CD14-positive monocyte (primary cell): Measurements from ENCODE around the gene MAIP1. TPM values are rescaled to one million over a fixed set of nuclear protein-coding genes. Genes with fewer than 3 reads are reported as not detected.
A peak's percentile ranks its signal among the peaks of the same experiment; 100 is the strongest.

ENCODE experiments used
- DNase-seq, 3 donors: peaks; one replicate each; pipeline ENCODE4 v3.0.0-alpha.2; 2011 to 2022
- H2AFZ ChIP-seq: 2 replicates; pipeline ENCODE4 v1.6.0; 2012; ENCODE audit warnings: mild to moderate bottlenecking, low read depth, low read length, inconsistent platforms; ENCODE audit not compliant: insufficient read depth, poor library complexity, severe bottlenecking
- H3K27ac ChIP-seq, 2 donors: 1 replicate in 1 of 2; 2 replicates in 1 of 2; pipeline ENCODE4 v1.5.1; 2012 to 2013; ENCODE audit warnings: low read length in 2 of 2, control low read depth in 1 of 2, inconsistent platforms in 1 of 2, low read depth in 1 of 2, mild to moderate bottlenecking in 1 of 2
- H3K27me3 ChIP-seq, 2 donors: one replicate each; pipeline versions ENCODE4 v1.6.0 to v1.6.1; 2011 to 2013; ENCODE audit warnings: low read length in 2 of 2; ENCODE audit not compliant: control insufficient read depth in 2 of 2, insufficient read depth in 2 of 2
- H3K36me3 ChIP-seq, 2 donors: replicated peaks in 1 of 2; 1 replicate in 1 of 2; 2 replicates in 1 of 2; pipeline versions ENCODE4 v1.5.1 to v1.6.1; 2012 to 2013; ENCODE audit warnings: low read length in 2 of 2, control low read depth in 1 of 2, inconsistent platforms in 1 of 2, mild to moderate bottlenecking in 1 of 2; ENCODE audit not compliant: insufficient read depth in 2 of 2, control insufficient read depth in 1 of 2
- H3K4me1 ChIP-seq, 2 donors: 1 replicate in 1 of 2; 2 replicates in 1 of 2; pipeline versions ENCODE4 v1.5.1 to v1.6.1; 2012 to 2013; ENCODE audit warnings: low read length in 2 of 2, control low read depth in 1 of 2, inconsistent platforms in 1 of 2, mild to moderate bottlenecking in 1 of 2, moderate library complexity in 1 of 2; ENCODE audit not compliant: insufficient read depth in 2 of 2, control insufficient read depth in 1 of 2
- H3K4me2 ChIP-seq: replicated peaks from 2 replicates; pipeline ENCODE3; 2012; ENCODE audit warnings: low read length, moderate library complexity, mild to moderate bottlenecking; ENCODE audit not compliant: poor library complexity, severe bottlenecking; ENCODE audit errors: extremely low read depth
- H3K4me3 ChIP-seq, 3 experiments: fragments of 200-600 bp in 1 of 3; sonication (generic) in 1 of 3; replicated peaks in 1 of 3; 1 replicate in 2 of 3; 2 replicates in 1 of 3; pipeline ENCODE4 v1.5.1; 2011 to 2013; ENCODE audit warnings: low read length in 3 of 3, mild to moderate bottlenecking in 3 of 3, control low read depth in 2 of 3, low read depth in 2 of 3, inconsistent platforms in 1 of 3, moderate library complexity in 1 of 3
- H3K79me2 ChIP-seq: 2 replicates; pipeline ENCODE4 v1.6.0; 2012; ENCODE audit warnings: mild to moderate bottlenecking, control low read depth, inconsistent platforms, low read length, moderate library complexity; ENCODE audit not compliant: insufficient read depth
- H3K9ac ChIP-seq: 2 replicates; pipeline ENCODE4 v1.6.0; 2017; ENCODE audit warnings: low read length, mild to moderate bottlenecking; ENCODE audit not compliant: insufficient read depth, poor library complexity, severe bottlenecking
- H3K9me3 ChIP-seq, 2 donors: replicated peaks in 1 of 2; 1 replicate in 1 of 2; 2 replicates in 1 of 2; pipeline versions ENCODE4 v1.5.1 to v1.6.1; 2012 to 2013; ENCODE audit warnings: low read length in 2 of 2, control low read depth in 1 of 2; ENCODE audit not compliant: control insufficient read depth in 1 of 2, insufficient read depth in 1 of 2
- H4K20me1 ChIP-seq: 2 replicates; pipeline ENCODE4 v1.6.0; 2012; ENCODE audit warnings: mild to moderate bottlenecking, low read length, control low read depth, moderate library complexity; ENCODE audit not compliant: insufficient read depth
- H3K27ac Mint-ChIP-seq, 7 donors: one replicate each; pipeline ENCODE4 v1.8.0; 2020; ENCODE audit warnings: mild to moderate bottlenecking in 7 of 7, mixed read lengths in 7 of 7, moderate library complexity in 6 of 7, inconsistent platforms in 2 of 7
- H3K27me3 Mint-ChIP-seq, 3 donors: one replicate each; pipeline ENCODE4 v1.8.0; 2021 to 2022; ENCODE audit warnings: low read depth in 3 of 3, mild to moderate bottlenecking in 3 of 3, mixed read lengths in 3 of 3, moderate library complexity in 3 of 3, inconsistent platforms in 1 of 3
- H3K36me3 Mint-ChIP-seq, 2 donors: one replicate each; pipeline ENCODE4 v1.8.0; 2020; ENCODE audit warnings: mixed read lengths in 2 of 2, inconsistent platforms in 1 of 2, mild to moderate bottlenecking in 1 of 2
- H3K4me1 Mint-ChIP-seq: one replicate; pipeline ENCODE4 v1.8.0; 2020; ENCODE audit warnings: mild to moderate bottlenecking, mixed read lengths
- H3K4me3 Mint-ChIP-seq, 2 donors: one replicate each; pipeline ENCODE4 v1.8.0; 2020; ENCODE audit warnings: mild to moderate bottlenecking in 2 of 2, mixed read lengths in 2 of 2, moderate library complexity in 1 of 2
- H3K9me3 Mint-ChIP-seq, 7 donors: one replicate each; pipeline ENCODE4 v1.8.0; 2020 to 2022; ENCODE audit warnings: mixed read lengths in 7 of 7, mild to moderate bottlenecking in 6 of 7, moderate library complexity in 6 of 7, inconsistent platforms in 2 of 7
- WGBS: methylation state at CpG from one replicate; pipeline ENCODE4 v1.1.5; 2013; ENCODE audit warnings: missing lambda C conversion rate; ENCODE audit not compliant: insufficient coverage; 5-methylcytosine and 5-hydroxymethylcytosine counted together
- intact Hi-C, 2 donors: fragments of 100-400 bp; cut with micrococcal nuclease; formaldehyde crosslinking; loops; one replicate each; pipeline versions ENCODE4 v1.15.0 to v1.15.1; 2023
- polyA plus RNA-seq, 3 donors: library from polyadenylated mRNA; depleted of rRNA in 1 of 3; unstranded in 2 of 3; stranded (reverse) in 1 of 3; fragments of 300-500 nt in 2 of 3; fragments of >200 nt in 1 of 3; fragmentation: Illumina TruSeq in 2 of 3; gene quantifications; 1 replicate in 2 of 3; 2 replicates in 1 of 3; pipeline ENCODE4 v1.2.3, GENCODE V29; 2012 to 2021
- TF ChIP-seq, protein P1 (sequence below): fragments of 200-600 bp; IDR thresholded peaks from one replicate; pipeline ENCODE4 v1.8.0; 2022; ENCODE audit warnings: antibody characterized with exemption, mild to moderate bottlenecking

Gene MAIP1
- polyA plus RNA-seq, 3 donors = 2.6 to 13.3 (median 7.6) TPM

DNA sequence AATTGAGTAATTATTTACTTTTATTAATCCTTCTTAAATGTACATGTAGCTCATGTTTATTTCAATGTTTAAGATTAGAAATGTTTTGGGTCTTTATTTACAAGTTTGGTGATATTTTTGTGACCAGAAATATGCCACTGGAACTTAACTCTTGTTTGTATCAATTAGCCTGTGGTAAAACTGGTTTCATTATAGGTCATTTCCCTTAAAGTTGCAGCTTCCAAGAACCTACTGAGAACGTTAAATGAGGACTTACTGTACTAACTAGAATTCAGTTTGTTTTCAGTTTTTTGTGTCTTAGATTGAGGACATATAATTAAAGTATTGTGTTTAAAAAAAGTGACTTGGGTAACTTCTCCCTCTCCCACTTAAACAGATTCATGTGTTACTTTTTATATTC is 4.4 kb upstream of the MAIP1 start:
- DNase-seq = no peak
- Histone ChIP-seq H3K9ac (no peak overlapping the region), H3K4me2 (no peak overlapping the region), H2AFZ (no peak overlapping the region), H3K79me2 (peaks cover 48% of the 10 kb centered on the region), H3K27me3 (no peaks in the 10 kb centered on the region), H3K9me3 (no peaks in the 10 kb centered on the region), H3K4me1 (peaks cover 12 to 27% of the 10 kb centered on the region in 2 donors), H3K36me3 (peaks cover 34 to 44% of the 10 kb centered on the region in 2 donors), H3K4me3 (no peak overlapping the region), H4K20me1 (no peaks in the 10 kb centered on the region), H3K27ac (no peak overlapping the region)
- TF ChIP-seq, protein P1, sequence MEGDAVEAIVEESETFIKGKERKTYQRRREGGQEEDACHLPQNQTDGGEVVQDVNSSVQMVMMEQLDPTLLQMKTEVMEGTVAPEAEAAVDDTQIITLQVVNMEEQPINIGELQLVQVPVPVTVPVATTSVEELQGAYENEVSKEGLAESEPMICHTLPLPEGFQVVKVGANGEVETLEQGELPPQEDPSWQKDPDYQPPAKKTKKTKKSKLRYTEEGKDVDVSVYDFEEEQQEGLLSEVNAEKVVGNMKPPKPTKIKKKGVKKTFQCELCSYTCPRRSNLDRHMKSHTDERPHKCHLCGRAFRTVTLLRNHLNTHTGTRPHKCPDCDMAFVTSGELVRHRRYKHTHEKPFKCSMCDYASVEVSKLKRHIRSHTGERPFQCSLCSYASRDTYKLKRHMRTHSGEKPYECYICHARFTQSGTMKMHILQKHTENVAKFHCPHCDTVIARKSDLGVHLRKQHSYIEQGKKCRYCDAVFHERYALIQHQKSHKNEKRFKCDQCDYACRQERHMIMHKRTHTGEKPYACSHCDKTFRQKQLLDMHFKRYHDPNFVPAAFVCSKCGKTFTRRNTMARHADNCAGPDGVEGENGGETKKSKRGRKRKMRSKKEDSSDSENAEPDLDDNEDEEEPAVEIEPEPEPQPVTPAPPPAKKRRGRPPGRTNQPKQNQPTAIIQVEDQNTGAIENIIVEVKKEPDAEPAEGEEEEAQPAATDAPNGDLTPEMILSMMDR = no peak
- Mint-ChIP-seq H3K4me3 (no peak overlapping the region), H3K27me3 (no peaks in the 10 kb centered on the region), H3K4me1 (peaks cover 30% of the 10 kb centered on the region), H3K27ac (no peak overlapping the region), H3K36me3 (peaks cover 23 to 35% of the 10 kb centered on the region in 2 donors), H3K9me3 (no peaks in the 10 kb centered on the region)
- WGBS = no CpG with 5 or more reads among the region's 1 CpG
- intact Hi-C loops = no loop called here

DNA sequence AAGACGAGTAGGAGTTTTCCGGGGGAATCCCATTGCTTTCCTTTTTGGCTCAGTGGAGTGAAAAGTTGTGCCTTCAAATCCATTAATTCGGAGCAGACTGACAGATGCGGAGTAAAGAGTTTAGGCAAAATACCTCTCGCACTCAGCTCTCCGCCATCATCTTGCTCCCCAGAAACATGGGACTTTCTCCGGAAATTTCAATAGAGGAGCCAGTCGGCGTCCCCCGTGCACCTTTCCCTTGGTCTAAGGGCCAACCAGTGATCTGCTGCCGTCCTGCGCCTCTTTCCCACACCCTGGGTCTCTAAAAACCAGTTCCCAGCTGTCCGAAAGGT is 409 bp upstream of the MAIP1 start:
- peaks cover 77% of the 10 kb centered on the region for H3K79me2 ChIP-seq
- TF ChIP-seq, protein P1 = no peak

More for the DNA sequence above, 409 bp upstream of the MAIP1 start:
- peak overlapping the region; percentile 91 for H3K4me2 ChIP-seq
- H3K9me3 Mint-ChIP-seq = no peaks in the 10 kb centered on the region
- H3K27me3 Mint-ChIP-seq = no peaks in the 10 kb centered on the region
- peak overlapping the region; percentile 97 to 99 for H3K4me3 Mint-ChIP-seq
- H3K4me1 Mint-ChIP-seq = peaks cover 41% of the 10 kb centered on the region
- H3K9ac ChIP-seq = peak overlapping the region; percentile 90
- DNase-seq = peak in 1 of 3 donors; percentile 48
- peaks cover 22 to 32% of the 10 kb centered on the region in 2 donors for H3K36me3 ChIP-seq
- peak overlapping the region; percentile 98 for H2AFZ ChIP-seq
- H3K27ac ChIP-seq = peak overlapping the region; percentile 82 to 95
- H3K4me3 ChIP-seq = peak overlapping the region; percentile 54 to 94 (median 90)
- H3K27ac Mint-ChIP-seq = peak overlapping the region; percentile 90 to 96 (median 93)
- WGBS = 0% methylated on average over 11 of the region's 13 CpGs
- H3K9me3 ChIP-seq = no peaks in the 10 kb centered on the region
- H4K20me1 ChIP-seq = peaks cover 4% of the 10 kb centered on the region
- H3K27me3 ChIP-seq = no peaks in the 10 kb centered on the region
- H3K4me1 ChIP-seq = peaks cover 22 to 32% of the 10 kb centered on the region in 2 donors
- H3K36me3 Mint-ChIP-seq = peaks cover 22 to 26% of the 10 kb centered on the region in 2 donors
- intact Hi-C loops = no loop called here
